Fibroblast of villous mesenchyme (primary cell): ENCODE data around the gene FUBP3. TPM values are rescaled to one million over a fixed set of nuclear protein-coding genes. Genes with fewer than 3 reads are reported as not detected.

ENCODE experiments used
- DNase-seq: peaks from one replicate; pipeline ENCODE4 v3.0.0-alpha.2; 2010; ENCODE audit warnings: low read depth
- H3K4me3 ChIP-seq: 2 replicates; pipeline ENCODE4 v1.5.1; 2011; ENCODE audit warnings: low read depth, mild to moderate bottlenecking, low read length
- CTCF ChIP-seq: IDR thresholded peaks from 2 replicates; pipeline ENCODE4 v1.5.1; 2012; ENCODE audit warnings: low read depth, mild to moderate bottlenecking, low read length; ENCODE audit not compliant: insufficient read depth
- total RNA-seq: library from RNA; depleted of rRNA; stranded (reverse); fragments of >200 nt; gene quantifications from 2 replicates; pipeline ENCODE4 v1.2.3, GENCODE V29; 2012

The FUBP3 gene
- total RNA-seq, 1 donor: 39.3 TPM

GRCh38 chr9:130543859-130544258 lies 35.5 kb upstream of the FUBP3 start:
- TF ChIP-seq CTCF: no peak
- H3K4me3 ChIP-seq: no peak overlapping the region
- DNase-seq: no peak

- no peak overlapping the region for H3K4me3 ChIP-seq
- no peak for TF ChIP-seq CTCF
- no peak for DNase-seq
These were observed 35.0 kb upstream of the FUBP3 start for GRCh38 chr9:130544364-130544763.

GRCh38 chr9:130548103-130548502 lies 31.3 kb upstream of the FUBP3 start:
- DNase-seq: no peak
- H3K4me3 ChIP-seq: no peak overlapping the region
- TF ChIP-seq CTCF: no peak

- no peak for DNase-seq
- no peak for TF ChIP-seq CTCF
- no peak overlapping the region for H3K4me3 ChIP-seq
These were observed 30.2 kb upstream of the FUBP3 start for GRCh38 chr9:130549093-130549735.

GRCh38 chr9:130554606-130555005 lies 24.8 kb upstream of the FUBP3 start:
- no peak for DNase-seq
- no peak for TF ChIP-seq CTCF
- H3K4me3 ChIP-seq: no peak overlapping the region

GRCh38 chr9:130555061-130555460 lies 24.3 kb upstream of the FUBP3 start:
- no peak for TF ChIP-seq CTCF
- DNase-seq: no peak
- H3K4me3 ChIP-seq: no peak overlapping the region

- no peak for TF ChIP-seq CTCF
- no peak for DNase-seq
- no peak overlapping the region for H3K4me3 ChIP-seq
These were observed 23.4 kb upstream of the FUBP3 start for GRCh38 chr9:130555968-130556367.
